Medulla oblongata (tissue), 1 donor: ENCODE results near the gene TRIM24.

Experiments
- DNase-seq: peaks from one replicate; pipeline ENCODE4 v3.0.0-alpha.2; 2015; ENCODE audit errors: extremely low spot score

Gene TRIM24

DNA sequence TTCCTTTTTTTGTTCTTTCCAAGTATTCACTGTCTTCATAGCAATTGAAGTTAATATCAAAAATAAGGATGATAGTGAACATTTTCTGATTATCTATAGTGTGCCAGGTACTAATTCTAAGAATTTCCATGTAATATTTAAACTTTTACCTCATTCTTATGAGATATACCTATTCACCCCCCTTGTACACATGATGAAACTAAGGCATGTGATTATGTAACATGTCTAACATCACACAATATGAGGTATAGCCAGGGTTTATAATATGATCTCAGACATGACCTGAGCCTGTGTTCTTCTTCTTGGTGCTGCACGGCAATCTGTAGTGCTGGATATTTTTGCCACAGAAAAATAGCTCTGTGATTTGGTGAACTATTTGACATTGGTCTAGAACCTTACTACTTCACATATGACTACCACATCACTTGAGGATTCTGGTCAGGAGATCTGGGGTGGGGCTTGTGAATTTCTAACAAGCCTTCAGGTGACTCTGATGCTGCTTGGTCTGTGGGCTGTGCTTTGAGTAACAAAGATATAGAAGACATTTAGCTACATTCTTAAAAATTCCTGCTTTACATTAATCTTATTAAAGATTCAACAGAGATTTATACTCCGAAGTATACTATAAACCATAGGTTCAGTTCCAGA is 79.1 kb downstream of the TRIM24 start:
- DNase-seq, result no peak

- no peak for DNase-seq
These were observed 82.1 kb downstream of the TRIM24 start for GRCh38 chr7:138542183-138542582.

GRCh38 chr7:138543739-138544138 is 83.7 kb downstream of the TRIM24 start:
- DNase-seq, result no peak

GRCh38 chr7:138545123-138545522 is 85.1 kb downstream of the TRIM24 start:
- no peak for DNase-seq

GRCh38 chr7:138546064-138546619 is 86.1 kb downstream of the TRIM24 start:
- no peak for DNase-seq

- no peak for DNase-seq
These were observed 86.8 kb downstream of the TRIM24 start for GRCh38 chr7:138546829-138547228.

GRCh38 chr7:138549082-138549481 is 89.0 kb downstream of the TRIM24 start:
- DNase-seq, result no peak

GRCh38 chr7:138550337-138550736 is 90.3 kb downstream of the TRIM24 start:
- no peak for DNase-seq

- DNase-seq, result no peak
These were observed 91.0 kb downstream of the TRIM24 start for GRCh38 chr7:138551102-138551501.

GRCh38 chr7:138553805-138554204 is 93.7 kb downstream of the TRIM24 start:
- no peak for DNase-seq

- no peak for DNase-seq
These were observed 94.6 kb downstream of the TRIM24 start for GRCh38 chr7:138554674-138555073.

DNA sequence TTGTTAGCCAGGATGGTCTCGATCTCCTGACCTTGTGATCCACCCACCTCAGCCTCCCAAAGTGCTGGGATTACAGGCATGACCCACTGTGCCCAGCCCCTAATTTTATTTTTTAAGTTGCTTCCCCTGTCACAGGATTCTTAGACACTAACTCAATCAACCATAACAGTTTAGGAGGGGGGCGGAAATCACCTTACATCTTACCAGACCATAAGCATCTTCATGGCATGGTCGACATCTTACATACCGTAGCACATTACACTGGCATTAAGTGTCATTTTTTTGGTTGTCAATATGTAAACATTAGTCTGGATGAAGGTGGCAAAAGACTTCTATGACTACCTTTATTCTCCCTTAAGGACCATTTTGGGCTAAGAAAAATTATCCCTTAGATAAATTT is 95.6 kb downstream of the TRIM24 start:
- DNase-seq, result no peak

DNA sequence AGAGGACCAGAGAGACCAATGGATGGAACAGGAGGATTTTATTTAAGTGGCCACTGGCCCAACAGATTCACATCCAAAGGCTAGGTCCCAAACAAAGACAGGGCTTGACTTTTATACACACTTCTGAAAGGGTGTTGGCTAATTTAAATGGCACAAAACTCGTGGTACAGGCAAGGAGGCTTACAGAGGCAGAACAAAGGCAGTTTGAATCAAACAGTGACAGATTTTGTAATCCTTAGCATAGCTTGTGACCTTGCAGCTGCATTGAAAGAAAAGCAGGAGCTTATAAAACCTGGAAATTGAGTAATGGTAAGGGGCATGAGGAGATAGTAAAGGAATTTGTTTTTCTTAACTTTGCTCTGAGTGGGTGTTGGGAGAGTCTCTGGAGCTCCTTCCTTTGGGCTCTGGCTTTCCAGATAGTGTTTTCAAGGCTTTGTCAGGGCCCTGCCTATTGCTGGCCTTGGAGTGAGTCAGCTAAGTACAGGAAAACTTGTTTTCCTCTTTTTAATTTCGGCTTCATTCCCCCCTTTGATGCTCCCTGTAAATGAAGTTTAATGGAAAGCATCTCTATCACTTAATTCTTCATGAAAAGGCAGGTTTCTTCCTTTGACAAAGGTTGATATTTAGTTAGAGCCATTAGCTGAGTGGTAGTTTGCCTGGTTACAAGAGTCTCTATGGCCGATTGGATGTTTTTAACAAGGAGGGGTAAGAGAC is 96.9 kb downstream of the TRIM24 start:
- DNase-seq, result no peak

GRCh38 chr7:138559448-138559847 is 99.4 kb downstream of the TRIM24 start:
- DNase-seq, result no peak

GRCh38 chr7:138563808-138564207 is 103.7 kb downstream of the TRIM24 start:
- DNase-seq, result no peak

- peak; percentile 10 for DNase-seq
These were observed 104.3 kb downstream of the TRIM24 start for GRCh38 chr7:138564365-138564764.

DNA sequence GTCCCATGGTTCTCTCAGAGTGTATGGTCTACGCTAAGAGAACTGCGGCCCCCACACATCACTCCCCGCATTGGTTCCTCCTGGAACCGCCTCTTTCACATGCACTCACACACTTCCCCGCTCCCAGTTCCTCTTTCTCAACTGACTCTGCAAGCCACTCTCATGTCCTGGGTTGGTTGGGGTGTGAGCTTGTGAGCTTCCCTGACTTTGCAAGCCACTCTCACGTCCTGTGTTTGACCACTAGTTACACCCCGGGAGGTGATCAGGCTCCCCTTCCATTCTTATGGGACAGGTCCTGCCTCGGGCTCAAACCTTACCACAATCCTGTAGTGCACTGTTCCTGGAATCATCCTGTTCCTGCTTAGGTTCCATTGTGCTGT is 105.0 kb downstream of the TRIM24 start:
- DNase-seq, result no peak

GRCh38 chr7:138565451-138566114 is 105.5 kb downstream of the TRIM24 start:
- DNase-seq, result no peak

DNA sequence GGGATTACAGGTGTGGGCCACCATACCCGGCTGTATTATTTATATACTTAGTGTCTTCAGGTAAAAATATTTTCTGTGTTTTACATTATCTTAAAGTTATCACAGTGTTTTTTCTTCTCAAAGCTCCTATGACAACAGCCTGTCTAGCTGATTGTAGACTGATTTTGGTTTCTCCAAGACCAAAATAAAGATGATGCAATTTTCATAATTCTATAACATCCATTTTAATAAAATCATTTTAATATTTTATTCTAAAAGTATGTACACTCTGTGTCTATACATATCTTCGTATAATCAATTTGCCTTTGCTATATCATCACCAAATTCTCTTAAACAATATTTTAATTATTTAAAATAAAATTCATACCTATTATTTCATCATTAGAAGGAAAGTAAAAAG is 108.6 kb downstream of the TRIM24 start:
- no peak for DNase-seq

DNA sequence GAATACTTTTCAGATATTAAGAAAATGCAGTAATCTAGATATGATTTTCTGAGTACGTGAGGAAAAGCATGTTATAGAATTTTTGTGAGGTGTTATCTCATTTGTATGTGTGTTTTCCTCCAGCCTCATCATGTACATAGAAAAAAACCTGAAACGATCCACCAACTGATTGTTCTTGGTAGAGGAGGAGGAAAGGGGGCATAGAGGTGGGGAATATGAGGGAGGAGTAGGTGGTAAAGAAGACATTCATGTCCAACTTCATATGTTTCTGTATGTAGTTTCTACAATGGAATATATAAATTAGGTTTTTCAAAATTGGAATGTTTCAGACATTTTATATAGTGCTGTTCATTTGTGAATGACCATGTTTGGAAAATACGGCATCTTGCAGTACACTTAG is 109.4 kb downstream of the TRIM24 start:
- no peak for DNase-seq

- DNase-seq, result no peak
These were observed 110.7 kb downstream of the TRIM24 start for GRCh38 chr7:138570715-138571114.

DNA sequence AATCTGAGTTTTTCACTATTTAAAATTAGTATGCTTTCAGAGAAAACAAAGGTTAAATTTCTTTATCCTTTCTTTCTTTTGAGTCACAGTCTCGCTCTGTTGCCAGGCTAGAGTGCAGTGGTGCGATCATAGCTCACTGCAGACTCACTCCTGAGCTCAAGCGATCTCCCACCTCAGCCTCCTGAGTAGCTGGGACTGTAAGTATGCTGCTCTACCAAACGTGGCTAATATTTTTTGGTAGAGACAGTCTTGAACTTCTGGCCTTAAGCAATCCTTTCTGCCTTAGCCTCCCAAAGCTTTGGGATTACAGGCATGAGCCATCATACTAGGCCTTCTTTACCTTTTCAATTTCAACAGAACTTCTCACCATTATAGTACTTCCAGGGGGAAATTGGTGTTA is 113.7 kb downstream of the TRIM24 start:
- no peak for DNase-seq

DNA sequence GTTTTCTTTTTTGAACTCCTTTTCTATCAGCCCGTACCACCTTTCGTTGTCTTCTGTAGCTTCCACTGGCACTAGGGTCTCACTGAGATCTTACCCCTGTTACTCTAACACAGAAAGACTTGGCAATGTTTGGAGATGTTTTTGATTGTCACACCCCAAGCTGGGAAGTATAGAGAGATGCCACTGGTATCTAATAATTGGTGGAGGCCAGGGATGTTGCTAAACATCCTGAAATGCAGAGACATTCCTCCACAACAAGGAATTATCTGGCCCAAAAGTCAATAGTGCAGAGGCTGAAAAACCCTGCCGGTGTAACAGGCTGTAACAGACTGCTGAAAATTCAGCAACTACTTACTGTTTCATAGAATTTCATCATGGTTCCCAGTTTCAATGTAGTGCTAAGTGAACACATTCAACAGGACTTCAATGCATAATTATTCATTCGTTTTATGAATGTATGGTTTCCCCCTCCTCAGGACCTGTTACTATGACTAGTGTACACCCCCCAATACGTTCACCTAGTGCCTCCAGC is 115.9 kb downstream of the TRIM24 start:
- no peak for DNase-seq
